B cell (primary cell): ENCODE measurements around the gene CCHCR1.

Source experiments
- EZH2 ChIP-seq: IDR thresholded peaks from 2 replicates; pipeline ENCODE4 v1.6.1; 2012; ENCODE audit warnings: borderline replicate concordance, low read depth, mild to moderate bottlenecking, moderate library complexity, low read length; ENCODE audit not compliant: insufficient read depth, poor library complexity, severe bottlenecking
- TF ChIP-seq, protein P1 (sequence below): fragments of 200-600 bp; IDR thresholded peaks from one replicate; pipeline ENCODE4 v1.8.0; 2022; ENCODE audit warnings: antibody characterized with exemption, mild to moderate bottlenecking

DNA sequence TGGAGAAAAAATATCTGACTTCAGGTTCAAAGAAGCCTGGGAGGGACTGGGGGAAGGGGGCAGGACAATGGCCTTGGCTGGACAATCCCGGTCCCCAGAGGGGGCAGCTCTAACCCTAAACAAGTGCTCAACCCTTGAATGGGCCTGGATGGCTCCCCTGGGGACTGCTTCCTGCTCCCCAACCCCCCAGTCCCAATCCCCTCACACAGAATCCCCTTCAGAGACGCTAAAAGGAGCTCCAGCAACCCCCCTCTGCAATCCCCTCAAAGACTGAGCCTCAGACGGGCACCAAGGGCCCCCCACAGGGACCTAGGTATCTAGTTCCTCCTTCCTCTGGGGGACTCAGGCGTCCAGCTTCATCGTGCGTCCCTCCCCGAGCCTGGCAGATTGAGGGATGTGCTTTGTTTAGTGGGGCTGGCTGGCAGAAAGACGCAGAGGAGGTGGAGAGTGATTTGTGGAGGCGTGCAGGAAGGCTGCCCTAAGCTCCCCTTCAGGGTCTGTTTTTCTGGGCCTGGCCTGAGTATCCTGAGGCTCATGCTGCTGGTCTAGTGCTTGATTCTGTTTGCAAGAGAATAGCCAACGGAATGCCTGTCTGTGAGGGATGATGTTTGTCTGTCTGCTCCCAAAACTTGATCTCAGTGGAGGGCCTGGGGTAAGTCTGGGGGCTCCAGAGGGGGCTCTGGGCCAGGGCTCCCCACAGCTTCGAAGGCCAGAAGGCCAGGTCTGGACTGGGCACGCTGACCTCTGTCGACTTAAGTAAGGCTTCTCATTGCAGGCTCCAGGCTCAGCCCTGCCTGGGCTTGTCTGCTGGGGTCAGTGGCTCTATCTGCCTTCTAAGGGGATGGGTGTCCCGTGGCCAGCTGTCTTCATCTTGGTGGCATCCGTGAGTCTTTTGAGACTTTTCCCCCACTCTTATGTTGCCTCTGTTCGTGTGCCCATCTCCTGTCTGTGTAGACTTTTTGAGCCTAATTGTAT lies 14.6 kb upstream of the CCHCR1 start:
- TF ChIP-seq, protein P1, sequence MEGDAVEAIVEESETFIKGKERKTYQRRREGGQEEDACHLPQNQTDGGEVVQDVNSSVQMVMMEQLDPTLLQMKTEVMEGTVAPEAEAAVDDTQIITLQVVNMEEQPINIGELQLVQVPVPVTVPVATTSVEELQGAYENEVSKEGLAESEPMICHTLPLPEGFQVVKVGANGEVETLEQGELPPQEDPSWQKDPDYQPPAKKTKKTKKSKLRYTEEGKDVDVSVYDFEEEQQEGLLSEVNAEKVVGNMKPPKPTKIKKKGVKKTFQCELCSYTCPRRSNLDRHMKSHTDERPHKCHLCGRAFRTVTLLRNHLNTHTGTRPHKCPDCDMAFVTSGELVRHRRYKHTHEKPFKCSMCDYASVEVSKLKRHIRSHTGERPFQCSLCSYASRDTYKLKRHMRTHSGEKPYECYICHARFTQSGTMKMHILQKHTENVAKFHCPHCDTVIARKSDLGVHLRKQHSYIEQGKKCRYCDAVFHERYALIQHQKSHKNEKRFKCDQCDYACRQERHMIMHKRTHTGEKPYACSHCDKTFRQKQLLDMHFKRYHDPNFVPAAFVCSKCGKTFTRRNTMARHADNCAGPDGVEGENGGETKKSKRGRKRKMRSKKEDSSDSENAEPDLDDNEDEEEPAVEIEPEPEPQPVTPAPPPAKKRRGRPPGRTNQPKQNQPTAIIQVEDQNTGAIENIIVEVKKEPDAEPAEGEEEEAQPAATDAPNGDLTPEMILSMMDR: no peak
- no peak for TF ChIP-seq EZH2
